Measurements from ENCODE around the gene MTMR3.

DNA sequence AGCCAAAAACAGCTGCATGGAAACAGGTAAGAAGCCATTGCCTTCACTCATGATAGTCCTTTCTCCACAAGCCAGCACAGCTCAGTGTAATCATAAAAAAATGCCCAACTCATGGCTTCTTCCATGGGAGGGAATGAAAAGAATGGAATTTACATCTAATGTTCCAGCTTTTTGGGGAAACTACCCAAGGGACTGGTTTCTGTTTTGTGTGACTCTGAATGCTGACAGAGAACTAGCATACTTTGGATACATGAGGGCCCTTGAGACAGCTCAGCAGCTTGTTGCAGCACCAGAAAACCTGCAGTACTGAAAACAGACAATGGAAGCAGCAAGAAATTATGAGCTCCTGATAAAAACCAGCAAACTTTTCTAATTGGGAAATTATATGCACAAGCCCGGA lies 173.0 kb downstream of the MTMR3 start:
- TF ChIP-seq, protein P1, sequence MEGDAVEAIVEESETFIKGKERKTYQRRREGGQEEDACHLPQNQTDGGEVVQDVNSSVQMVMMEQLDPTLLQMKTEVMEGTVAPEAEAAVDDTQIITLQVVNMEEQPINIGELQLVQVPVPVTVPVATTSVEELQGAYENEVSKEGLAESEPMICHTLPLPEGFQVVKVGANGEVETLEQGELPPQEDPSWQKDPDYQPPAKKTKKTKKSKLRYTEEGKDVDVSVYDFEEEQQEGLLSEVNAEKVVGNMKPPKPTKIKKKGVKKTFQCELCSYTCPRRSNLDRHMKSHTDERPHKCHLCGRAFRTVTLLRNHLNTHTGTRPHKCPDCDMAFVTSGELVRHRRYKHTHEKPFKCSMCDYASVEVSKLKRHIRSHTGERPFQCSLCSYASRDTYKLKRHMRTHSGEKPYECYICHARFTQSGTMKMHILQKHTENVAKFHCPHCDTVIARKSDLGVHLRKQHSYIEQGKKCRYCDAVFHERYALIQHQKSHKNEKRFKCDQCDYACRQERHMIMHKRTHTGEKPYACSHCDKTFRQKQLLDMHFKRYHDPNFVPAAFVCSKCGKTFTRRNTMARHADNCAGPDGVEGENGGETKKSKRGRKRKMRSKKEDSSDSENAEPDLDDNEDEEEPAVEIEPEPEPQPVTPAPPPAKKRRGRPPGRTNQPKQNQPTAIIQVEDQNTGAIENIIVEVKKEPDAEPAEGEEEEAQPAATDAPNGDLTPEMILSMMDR (conservative IDR thresholded peaks at IDR 0.05; ENCODE audit: low read length) = no peak
- TF ChIP-seq EZH2phosphoT487 (IDR thresholded peaks at IDR 0.05; ENCODE audit: borderline replicate concordance, low read depth, low read length) = no peak

All from OCI-LY7 (cell line).